Neural progenitor cell (in vitro differentiated cells): ENCODE results near the gene CCDC85C. TPM values are rescaled to one million over a fixed set of nuclear protein-coding genes. Genes with fewer than 3 reads are reported as not detected.

Source experiments
- DNase-seq: peaks from one replicate; pipeline ENCODE4 v3.0.0-alpha.2; 2016; ENCODE audit warnings: low spot score
- H2AFZ ChIP-seq: fragments of 200-600 bp; sonication (generic); replicated peaks from 2 replicates; pipeline ENCODE4 v1.6.1; 2016; ENCODE audit warnings: antibody characterized with exemption
- H3F3A ChIP-seq: fragments of 200-600 bp; sonication (generic); 2 replicates; pipeline ENCODE4 v1.6.1; 2016; ENCODE audit warnings: antibody characterized with exemption, low read depth
- H3K27ac ChIP-seq: fragments of 200-600 bp; sonication (generic); 2 replicates; pipeline ENCODE4 v1.5.1; 2016; ENCODE audit warnings: mild to moderate bottlenecking
- H3K27me3 ChIP-seq: fragments of 200-600 bp; sonication (generic); 2 replicates; pipeline ENCODE4 v1.6.1; 2016; ENCODE audit warnings: mild to moderate bottlenecking, moderate library complexity
- H3K36me3 ChIP-seq: fragments of 200-600 bp; sonication (generic); 2 replicates; pipeline ENCODE4 v1.5.1; 2016
- H3K4me1 ChIP-seq: fragments of 200-600 bp; sonication (generic); 2 replicates; pipeline ENCODE4 v1.6.1; 2016; ENCODE audit warnings: mixed run types
- H3K4me2 ChIP-seq: fragments of 200-600 bp; sonication (generic); 2 replicates; pipeline ENCODE4 v1.6.1; 2016
- H3K4me3 ChIP-seq: fragments of 200-600 bp; sonication (generic); 2 replicates; pipeline ENCODE4 v1.5.1; 2016
- H3K79me2 ChIP-seq: fragments of 200-600 bp; sonication (generic); 2 replicates; pipeline ENCODE4 v1.6.1; 2016; ENCODE audit warnings: low read depth
- H3K9ac ChIP-seq: fragments of 200-600 bp; sonication (generic); 2 replicates; pipeline ENCODE4 v1.6.1; 2016
- H3K9me3 ChIP-seq: fragments of 200-600 bp; sonication (generic); 2 replicates; pipeline ENCODE4 v1.5.1; 2016; ENCODE audit warnings: low read depth
- H4K20me1 ChIP-seq: fragments of 200-600 bp; sonication (generic); 2 replicates; pipeline ENCODE4 v1.6.1; 2016; ENCODE audit warnings: low read depth
- H3K27ac Mint-ChIP-seq: 3 replicates; pipeline ENCODE4 v1.8.0; 2021; ENCODE audit warnings: mixed read lengths
- H3K27me3 Mint-ChIP-seq: 2 replicates; pipeline ENCODE4 v1.8.0; 2022; ENCODE audit warnings: low read depth, mild to moderate bottlenecking, inconsistent platforms, moderate library complexity, mixed read lengths; ENCODE audit not compliant: insufficient read depth
- H3K36me3 Mint-ChIP-seq: 3 replicates; pipeline ENCODE4 v1.8.0; 2021; ENCODE audit warnings: mixed read lengths
- H3K4me1 Mint-ChIP-seq: 3 replicates; pipeline ENCODE4 v1.8.0; 2021; ENCODE audit warnings: mixed read lengths
- H3K4me3 Mint-ChIP-seq: 3 replicates; pipeline ENCODE4 v1.8.0; 2021; ENCODE audit warnings: mild to moderate bottlenecking, moderate library complexity, mixed read lengths
- H3K9me3 Mint-ChIP-seq: 3 replicates; pipeline ENCODE4 v1.8.0; 2020; ENCODE audit warnings: mixed read lengths
- EZH2 ChIP-seq: fragments of 200-600 bp; sonication (generic); IDR thresholded peaks from 2 replicates; pipeline ENCODE4 v1.6.1; 2017; ENCODE audit warnings: antibody characterized with exemption, mild to moderate bottlenecking, moderate library complexity
- EZH2phosphoT487 ChIP-seq: fragments of 200-600 bp; sonication (generic); IDR thresholded peaks from 2 replicates; pipeline ENCODE4 v1.6.1; 2017; ENCODE audit warnings: antibody characterized with exemption
- total RNA-seq: library from RNA; depleted of rRNA; stranded (reverse); fragments of >200 nt; gene quantifications from 2 replicates; pipeline ENCODE4 v1.2.3, GENCODE V29; 2015; ENCODE audit warnings: low replicate concordance
- TF ChIP-seq, protein P1 (sequence below): fragments of 200-600 bp; sonication (generic); IDR thresholded peaks from 2 replicates; pipeline ENCODE4 v1.5.1; 2017; ENCODE audit warnings: antibody characterized with exemption, mild to moderate bottlenecking

The CCDC85C gene
- total RNA-seq, 1 donor from 2014 or later = 19.0 TPM

DNA sequence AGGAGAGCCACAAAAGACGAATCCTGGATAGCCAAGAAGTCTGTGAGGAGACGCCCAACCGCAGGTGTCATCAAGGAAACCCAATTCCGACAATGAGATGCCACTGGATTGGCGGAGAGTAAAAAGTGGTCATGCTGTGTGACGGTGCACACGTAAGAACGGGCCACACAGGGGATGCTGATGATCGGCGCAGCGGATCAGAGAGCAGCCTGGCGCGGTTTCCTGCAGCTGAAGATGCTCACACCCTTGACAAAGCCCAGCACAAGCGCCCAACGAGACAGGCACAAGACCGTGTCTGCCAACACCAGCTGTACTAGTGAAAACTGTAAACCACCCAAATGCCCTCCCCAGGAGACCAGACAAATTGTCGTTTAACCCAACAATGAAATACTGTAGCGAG lies 55.8 kb downstream of the CCDC85C start:
- Mint-ChIP-seq H3K36me3 (no peaks in the 10 kb centered on the region), H3K9me3 (no peaks in the 10 kb centered on the region), H3K27ac (peak overlapping the region; percentile 40), H3K4me3 (no peak overlapping the region), H3K4me1 (peaks cover 79% of the 10 kb centered on the region), H3K27me3 (peaks cover 10% of the 10 kb centered on the region)
- TF ChIP-seq, protein P1, sequence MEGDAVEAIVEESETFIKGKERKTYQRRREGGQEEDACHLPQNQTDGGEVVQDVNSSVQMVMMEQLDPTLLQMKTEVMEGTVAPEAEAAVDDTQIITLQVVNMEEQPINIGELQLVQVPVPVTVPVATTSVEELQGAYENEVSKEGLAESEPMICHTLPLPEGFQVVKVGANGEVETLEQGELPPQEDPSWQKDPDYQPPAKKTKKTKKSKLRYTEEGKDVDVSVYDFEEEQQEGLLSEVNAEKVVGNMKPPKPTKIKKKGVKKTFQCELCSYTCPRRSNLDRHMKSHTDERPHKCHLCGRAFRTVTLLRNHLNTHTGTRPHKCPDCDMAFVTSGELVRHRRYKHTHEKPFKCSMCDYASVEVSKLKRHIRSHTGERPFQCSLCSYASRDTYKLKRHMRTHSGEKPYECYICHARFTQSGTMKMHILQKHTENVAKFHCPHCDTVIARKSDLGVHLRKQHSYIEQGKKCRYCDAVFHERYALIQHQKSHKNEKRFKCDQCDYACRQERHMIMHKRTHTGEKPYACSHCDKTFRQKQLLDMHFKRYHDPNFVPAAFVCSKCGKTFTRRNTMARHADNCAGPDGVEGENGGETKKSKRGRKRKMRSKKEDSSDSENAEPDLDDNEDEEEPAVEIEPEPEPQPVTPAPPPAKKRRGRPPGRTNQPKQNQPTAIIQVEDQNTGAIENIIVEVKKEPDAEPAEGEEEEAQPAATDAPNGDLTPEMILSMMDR = no peak
- no peak for TF ChIP-seq EZH2
- TF ChIP-seq EZH2phosphoT487 = no peak
- peak overlapping the region; percentile 31 for H3K4me2 ChIP-seq
- H3K9ac ChIP-seq = no peak overlapping the region
- H3K27me3 ChIP-seq = no peaks in the 10 kb centered on the region
- H3K36me3 ChIP-seq = no peaks in the 10 kb centered on the region
- H3K27ac ChIP-seq = no peak overlapping the region
- H3K4me1 ChIP-seq = peaks cover 54% of the 10 kb centered on the region
- peaks cover 98% of the 10 kb centered on the region for H3K79me2 ChIP-seq
- H3K9me3 ChIP-seq = no peaks in the 10 kb centered on the region
- peaks cover 96% of the 10 kb centered on the region for H4K20me1 ChIP-seq
- H2AFZ ChIP-seq = no peak overlapping the region
- H3F3A ChIP-seq = peaks cover 29% of the 10 kb centered on the region
- DNase-seq = no peak
- no peak overlapping the region for H3K4me3 ChIP-seq

DNA sequence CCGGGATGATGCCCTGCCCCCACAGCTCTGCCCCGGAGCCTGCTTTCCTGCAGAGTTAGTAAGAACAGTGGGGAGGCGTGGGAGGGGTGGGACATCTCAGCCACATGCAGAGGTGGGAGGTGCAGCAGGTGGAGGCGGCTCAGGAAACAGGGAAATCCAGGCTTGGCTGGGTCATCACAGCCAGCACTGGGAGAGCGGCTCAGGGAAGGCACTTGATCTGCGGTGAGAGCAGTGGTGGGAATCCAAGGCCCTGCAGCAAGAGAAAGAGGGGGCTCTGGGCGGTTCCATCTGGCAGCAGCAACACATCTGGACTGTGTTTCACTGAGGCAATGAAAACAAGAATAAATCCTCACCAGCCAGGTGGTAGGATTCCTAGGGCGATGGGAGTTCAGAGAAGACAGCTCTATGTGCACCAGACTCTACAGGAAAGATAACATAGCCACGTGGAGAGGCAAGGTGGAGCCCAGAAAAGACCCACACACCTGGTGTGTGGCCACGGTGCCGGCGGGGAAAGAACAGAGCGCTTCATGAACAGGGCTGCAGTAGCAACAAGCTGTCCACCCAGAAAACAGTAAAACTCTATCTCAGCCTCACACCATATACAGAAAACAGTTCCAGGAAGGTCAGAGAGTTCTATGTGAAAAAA lies 57.6 kb downstream of the CCDC85C start:
- Histone ChIP-seq H2AFZ (no peak overlapping the region), H3K27ac (peak overlapping the region; percentile 77), H3K9ac (no peak overlapping the region), H3K9me3 (no peaks in the 10 kb centered on the region), H3K79me2 (peaks cover 98% of the 10 kb centered on the region), H4K20me1 (peaks cover 99% of the 10 kb centered on the region), H3K4me3 (peak overlapping the region; percentile 23), H3K36me3 (no peaks in the 10 kb centered on the region), H3K4me2 (peak overlapping the region; percentile 64), H3K4me1 (peaks cover 72% of the 10 kb centered on the region), H3F3A (peaks cover 32% of the 10 kb centered on the region), H3K27me3 (no peaks in the 10 kb centered on the region)
- Mint-ChIP-seq H3K4me1 (peaks cover 91% of the 10 kb centered on the region), H3K4me3 (peak overlapping the region; percentile 73), H3K27me3 (peaks cover 15% of the 10 kb centered on the region), H3K36me3 (peaks cover 1% of the 10 kb centered on the region), H3K27ac (peak overlapping the region; percentile 27), H3K9me3 (no peaks in the 10 kb centered on the region)
- DNase-seq = peak; percentile 65
- TF ChIP-seq, protein P1 = no peak
- TF ChIP-seq EZH2phosphoT487 (no peak), EZH2 (no peak)

- H3K36me3 ChIP-seq = no peaks in the 10 kb centered on the region
- peak overlapping the region; percentile 23 for H3K4me3 ChIP-seq
- no peaks in the 10 kb centered on the region for H3K27me3 ChIP-seq
- H3F3A ChIP-seq = peaks cover 32% of the 10 kb centered on the region
- H3K4me1 ChIP-seq = peaks cover 79% of the 10 kb centered on the region
- H3K9me3 ChIP-seq = no peaks in the 10 kb centered on the region
- TF ChIP-seq, protein P1 = no peak
- no peak for TF ChIP-seq EZH2phosphoT487
- TF ChIP-seq EZH2 = no peak
- H4K20me1 ChIP-seq = peaks cover 99% of the 10 kb centered on the region
- Mint-ChIP-seq H3K27me3 (peaks cover 10% of the 10 kb centered on the region), H3K4me1 (peaks cover 89% of the 10 kb centered on the region), H3K27ac (peak overlapping the region; percentile 87), H3K4me3 (peak overlapping the region; percentile 73), H3K36me3 (peaks cover 1% of the 10 kb centered on the region), H3K9me3 (no peaks in the 10 kb centered on the region)
- H3K79me2 ChIP-seq = peaks cover 98% of the 10 kb centered on the region
- H3K9ac ChIP-seq = no peak overlapping the region
- H3K27ac ChIP-seq = peak overlapping the region; percentile 77
- DNase-seq = no peak
- peak overlapping the region; percentile 64 for H3K4me2 ChIP-seq
- no peak overlapping the region for H2AFZ ChIP-seq
Observed at GRCh38 chr14:99545586-99545985, 58.4 kb downstream of the CCDC85C start.
